NCI-H2196 treated with DMSO at 0.1 percent for 48 hours (cell line): ENCODE results near the gene SLC5A6.
"Not testable (repeated sequence)": the region's sequence is repeated elsewhere in the genome, so short reads cannot be mapped to it uniquely, and the experiment has no call there.

Source experiments
- DNase-seq: peaks from one replicate; lab custom pipeline; 2025; ENCODE audit not compliant: unreplicated experiment; lab: John Stamatoyannopoulos, UW

Gene SLC5A6

DNA sequence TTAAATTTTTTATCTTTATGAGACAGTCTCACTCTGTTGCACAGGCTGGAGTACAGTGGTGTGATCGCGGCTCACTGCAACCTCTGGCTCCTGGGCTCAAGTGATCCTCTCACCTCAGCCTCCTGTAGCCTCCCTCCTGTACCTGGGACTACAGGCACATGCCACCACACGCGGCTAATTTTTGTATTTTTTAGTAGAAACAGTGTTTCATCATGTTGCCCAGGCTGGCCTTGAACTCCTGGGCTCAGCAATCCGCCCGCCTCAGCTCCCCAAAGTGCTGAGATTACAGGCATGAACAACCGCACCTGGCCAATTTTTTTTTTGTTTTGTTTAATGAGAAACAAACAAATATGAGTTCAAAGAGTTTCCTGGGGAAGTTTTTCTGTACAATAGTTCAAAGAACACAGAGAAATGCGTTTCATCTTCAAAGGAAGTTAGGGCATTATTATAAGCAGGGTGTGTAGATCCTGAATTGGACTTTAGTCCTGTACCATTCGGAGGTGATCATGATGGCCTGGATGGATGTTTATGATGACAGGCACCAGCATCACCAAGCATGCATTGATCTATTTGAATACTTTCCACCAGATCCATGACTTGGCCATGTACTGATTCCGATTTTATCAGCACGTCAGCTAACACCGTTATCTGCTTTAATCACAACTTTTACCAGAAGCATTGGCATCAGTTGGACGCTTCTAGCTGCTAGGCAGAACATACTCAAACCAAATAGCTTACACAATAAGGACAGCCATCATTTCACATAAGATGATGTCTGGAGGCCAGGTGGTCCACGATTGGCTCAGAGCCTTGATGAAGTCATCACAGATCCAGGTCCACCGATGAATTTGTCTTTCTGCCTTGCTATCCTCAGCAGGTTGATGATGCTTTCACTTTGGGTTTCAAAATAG is 34.4 kb downstream of the SLC5A6 start:
- DNase-seq = no peak

DNA sequence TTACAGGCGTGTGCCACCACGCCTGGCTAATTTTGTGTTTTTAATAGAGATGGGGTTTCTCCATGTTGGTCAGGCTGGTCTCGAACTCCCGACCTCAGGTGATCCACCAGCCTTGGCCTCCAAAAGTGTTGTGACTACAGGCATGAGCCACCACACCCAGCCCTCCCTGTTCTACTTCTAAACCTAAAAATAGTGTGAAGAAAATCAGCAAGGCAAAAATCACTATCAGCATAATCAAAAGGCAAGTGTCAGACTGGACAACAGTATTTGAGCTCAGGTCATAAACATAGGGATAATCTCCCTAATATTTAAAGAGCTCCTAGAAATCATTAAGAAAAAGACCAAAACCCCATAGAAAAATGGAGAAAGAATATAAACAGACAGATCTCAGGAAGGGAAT is 36.3 kb downstream of the SLC5A6 start:
- DNase-seq = not testable (repeated sequence)

DNA sequence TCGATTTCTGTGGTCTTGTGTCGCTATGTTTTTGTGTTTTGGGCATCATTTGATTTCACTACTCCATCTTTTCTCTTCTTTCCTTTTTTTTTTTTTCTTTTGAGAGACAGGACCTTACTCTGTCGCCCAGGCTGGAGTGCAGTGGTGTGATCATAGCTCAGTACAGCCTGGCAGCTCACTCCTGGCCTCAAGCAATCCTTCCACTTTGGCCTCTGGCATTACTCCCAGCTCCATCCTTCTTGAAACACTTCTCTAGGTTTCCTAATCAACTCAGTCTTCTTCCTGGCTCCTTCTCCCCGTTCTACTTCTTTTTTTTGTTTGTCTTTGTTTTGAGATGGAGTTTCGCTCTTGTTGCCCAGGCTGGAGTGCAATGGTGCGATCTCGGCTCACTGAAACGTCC is 36.7 kb downstream of the SLC5A6 start:
- no peak for DNase-seq

DNA sequence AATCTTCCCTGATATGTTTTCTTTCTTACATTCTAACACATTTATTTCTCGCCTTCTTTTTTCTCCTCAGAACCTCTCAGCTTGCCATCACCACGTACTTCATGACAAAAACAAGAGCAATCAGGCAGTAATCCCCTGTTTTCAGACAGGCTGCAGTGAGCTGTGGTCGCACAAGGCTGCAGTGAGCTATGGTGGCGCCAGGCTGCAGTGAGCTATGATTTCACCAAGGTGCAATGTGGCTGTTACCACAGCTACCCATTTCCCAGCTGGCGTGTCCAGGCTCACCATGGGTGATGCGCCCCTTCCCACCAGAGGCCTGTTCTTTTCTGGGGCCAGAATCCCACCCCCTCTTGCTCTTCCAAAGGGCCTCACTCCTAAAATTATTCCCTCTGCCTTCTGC is 37.4 kb downstream of the SLC5A6 start:
- DNase-seq = no peak

DNA sequence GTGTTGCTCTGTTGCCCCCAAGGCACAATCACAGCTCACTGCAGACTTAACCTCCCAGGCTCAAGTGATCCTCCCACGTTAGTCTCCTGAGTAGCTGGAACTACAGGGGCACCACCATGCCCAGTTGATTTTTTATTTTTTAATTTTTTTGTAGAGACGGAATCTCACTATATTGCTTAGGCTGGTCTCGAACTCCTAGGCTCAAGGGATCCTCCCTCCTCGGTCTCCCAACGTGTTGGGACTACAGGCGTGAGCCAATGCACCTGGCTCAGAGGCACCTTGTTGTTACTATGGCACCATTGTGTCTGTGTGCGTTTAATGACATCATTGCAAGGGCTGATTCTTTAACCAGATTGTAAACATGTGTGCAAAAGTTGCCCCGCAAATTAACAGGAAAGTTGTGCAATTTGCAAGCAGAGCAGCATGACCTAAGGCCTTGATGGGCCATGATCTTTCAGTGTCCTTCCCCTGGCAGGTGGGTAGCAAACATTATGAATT is 40.7 kb downstream of the SLC5A6 start:
- DNase-seq = no peak

DNA sequence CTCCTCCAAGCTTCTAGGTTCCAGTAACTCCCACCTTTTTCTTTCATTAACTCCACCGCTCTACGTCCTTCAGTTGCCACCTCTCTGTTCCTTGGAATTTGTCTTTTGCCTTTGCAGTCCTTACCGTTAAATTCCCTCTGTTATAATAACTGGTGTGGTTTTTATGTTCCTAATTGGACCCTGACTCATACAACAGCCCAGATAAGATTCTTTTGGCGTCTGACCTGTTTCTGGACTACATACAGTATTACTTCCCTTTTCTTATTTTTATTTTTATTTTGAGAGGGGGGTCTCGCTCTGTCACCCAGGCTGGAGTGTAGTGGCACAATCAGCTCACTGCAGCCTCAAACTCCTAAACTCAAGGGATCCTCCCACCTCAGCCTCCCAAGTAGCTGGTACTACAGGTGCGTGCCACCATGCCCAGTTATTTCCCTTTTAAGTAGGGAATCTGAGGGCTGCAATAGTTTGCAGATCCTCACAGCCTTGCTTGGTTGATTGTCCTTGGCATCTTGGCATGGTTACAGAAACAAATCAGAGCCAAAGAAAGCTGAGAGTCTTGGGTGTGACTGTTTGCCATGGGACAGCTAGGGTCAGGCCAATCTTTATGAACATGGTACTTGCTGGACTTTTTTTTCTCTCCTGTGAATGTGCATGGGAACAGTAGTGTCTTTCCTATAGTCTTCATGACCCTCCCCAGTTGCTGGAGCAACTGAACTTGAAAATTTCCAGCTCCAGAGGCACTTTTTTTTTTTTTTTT is 41.3 kb downstream of the SLC5A6 start:
- DNase-seq = no peak

DNA sequence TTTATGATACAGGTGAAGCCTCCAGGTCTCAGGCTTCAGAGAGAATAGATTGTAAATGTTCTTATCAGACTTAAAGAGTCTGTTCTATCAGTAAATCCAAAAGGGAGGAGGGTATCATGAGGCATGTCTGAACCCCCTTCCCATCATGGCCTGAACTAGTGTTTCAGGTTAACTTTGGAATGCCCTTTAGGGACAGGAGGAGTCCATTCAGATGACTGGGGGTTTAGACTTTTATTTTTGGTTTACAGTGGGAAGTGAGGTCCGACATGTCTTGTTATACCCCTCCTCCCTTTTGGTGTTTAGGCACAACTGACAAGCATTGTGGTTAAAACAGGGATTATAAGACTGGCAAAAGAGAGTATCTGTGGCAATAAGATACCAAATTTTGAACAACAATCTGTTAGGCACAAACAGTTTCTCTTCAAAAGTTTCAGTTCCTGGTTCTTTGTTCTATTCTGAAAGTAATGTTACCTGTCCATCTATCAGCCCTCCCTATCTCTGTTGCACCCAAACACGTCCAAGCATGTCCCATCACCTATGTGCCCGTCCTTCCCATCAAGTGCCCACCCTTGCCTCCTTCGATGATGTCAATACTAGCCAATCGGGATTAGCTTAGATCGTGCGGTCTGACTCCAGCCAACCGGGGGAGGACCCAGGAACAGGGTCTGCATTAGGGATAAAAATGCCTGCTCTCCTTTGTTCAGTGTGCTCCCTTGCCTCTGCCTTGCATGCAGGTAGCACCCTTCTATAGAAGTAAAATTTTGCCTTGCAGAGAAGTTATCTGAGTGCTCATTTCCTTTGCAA is 46.9 kb downstream of the SLC5A6 start:
- no peak for DNase-seq

DNA sequence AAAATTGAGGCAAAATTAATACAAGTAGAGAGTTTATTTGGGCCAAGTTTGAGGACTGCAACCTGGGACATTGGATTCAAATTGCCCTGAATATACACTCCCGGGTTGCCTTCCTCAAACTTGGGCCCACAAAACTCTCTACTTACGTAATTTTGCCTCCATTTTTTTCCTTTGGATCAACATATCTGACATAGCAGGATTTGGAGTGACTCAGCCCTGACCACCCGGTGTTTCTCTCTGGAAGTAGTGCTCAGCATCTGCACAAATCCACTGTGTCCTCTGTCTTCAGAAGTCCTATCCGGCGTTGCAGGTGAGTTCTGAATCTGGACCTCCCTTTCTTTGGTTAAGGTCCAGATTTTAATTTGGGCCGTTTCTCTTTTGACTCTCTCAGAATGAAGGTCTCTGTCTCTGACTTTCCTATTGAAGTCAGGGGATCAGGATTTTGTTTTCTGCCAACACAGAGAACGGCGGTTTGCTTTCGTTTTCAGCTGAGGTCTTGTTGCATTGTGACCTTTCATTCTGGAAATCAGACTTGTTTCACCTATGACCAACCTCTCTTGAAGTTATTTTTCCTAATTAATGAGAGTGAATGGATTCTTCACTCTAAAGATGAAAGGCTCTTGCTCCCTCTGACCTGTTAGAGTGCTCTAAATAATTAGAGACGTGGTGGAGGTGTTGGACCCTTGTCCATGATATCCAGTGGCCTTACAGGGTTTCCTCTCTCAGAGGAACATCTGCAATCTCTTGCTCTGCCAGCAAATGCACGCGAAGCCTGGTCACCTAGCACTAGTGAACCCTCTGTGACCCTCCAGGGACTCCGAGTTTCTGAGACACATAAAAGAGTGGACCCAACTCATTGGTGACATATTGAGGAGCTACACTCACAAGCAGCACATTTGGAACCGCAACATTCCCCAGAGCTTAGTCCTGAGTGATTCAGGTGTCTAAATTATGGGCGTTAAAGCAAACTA is 49.6 kb downstream of the SLC5A6 start:
- no peak for DNase-seq

DNA sequence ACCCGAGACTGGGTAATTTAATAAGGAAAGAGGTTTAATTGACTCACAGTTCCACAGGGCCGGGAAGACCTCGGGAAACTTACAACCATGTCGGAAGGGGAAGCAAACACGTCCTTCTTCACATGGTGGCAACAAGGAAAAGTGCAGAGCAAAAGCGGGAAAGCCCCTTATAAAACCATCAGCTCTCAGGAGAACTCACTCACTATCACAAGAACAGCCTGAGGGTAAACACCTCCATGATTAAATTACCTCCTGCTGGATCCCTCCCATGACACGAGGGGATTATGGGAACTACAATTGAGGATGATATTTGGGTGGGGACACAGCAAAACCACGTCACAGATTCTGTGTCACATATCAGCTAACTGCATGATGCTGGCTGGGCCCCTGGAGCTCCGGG is 51.9 kb downstream of the SLC5A6 start:
- DNase-seq = no peak

DNA sequence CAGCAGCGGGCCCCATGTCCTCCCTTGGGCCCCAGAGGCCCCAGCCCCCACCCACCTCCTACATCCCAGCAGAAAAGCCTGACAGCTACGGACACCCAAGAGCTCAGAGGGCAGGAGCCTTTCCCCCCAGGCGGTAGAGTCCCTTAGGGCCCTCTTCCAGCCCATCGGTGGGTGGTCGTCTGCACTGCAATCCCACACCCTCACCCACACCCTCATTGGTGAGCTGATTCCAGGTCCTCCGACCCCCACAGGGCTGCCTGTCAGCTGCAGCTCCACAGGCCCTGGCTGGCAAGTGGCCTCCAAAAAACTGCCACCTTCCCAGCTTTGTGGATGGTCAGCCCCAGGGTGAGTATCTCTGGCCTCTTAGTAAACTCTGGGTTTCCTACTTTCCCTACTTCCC is 52.8 kb downstream of the SLC5A6 start:
- DNase-seq = no peak

DNA sequence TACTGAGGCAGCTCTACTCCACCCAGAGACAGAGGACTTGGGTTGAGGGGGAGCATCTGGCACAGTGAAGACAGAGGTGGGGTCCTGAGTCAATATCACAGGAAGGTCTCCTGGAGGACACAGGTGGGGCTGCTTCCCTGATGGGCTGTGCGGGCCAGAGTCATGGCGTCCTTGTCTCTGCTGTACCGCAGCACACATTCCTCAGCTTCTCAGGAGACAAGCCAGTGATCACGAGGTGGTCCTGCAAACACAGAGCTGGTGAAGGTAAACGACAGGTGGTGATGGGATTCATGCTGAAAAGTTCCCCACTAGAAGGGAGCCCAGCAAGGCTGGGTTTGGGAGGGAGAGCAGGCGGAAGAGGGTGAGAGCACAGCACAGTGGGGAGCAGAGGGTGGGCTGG is 53.6 kb downstream of the SLC5A6 start:
- DNase-seq = no peak

DNA sequence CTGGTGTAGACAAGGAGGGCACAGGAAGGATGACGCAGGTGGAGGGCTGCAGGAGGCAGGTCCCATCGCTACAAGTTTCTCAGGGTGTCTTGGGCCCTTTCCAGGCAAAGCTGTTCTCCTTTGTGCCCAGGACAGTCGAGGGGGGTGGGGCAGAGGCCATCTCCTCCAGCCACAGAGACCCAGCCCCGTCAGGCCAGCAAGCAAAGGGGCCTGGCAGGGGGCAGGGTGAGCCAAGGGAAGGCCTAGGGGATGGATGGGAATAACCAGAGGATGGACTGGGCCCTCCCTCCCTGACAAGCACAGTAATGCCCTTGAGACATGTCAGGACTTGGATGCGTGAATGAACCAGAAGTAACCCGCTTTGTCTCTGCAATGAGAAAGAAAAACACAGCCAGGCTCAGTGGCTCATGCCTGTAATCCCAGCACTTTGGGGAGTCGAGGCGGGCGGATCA is 57.0 kb downstream of the SLC5A6 start:
- DNase-seq = no peak

DNA sequence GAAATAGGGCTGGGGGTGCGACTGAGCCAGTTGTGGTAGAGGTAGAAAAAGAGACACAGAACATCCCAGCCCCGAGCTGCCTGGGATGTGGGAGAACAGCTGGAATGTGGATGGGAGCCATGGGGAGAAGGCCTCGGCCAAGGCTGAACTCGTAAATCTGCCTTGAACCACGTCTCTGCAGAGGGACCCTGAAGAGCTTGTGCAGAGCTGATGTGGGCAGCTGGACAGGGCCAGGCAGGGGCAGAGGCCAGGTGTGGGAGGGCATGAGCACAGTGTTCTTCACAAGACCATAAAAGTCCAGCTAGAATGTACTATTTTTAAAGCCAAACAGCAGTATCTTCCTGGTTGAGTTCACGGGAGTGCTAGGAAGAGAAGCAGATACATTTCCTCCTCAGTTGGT is 57.6 kb downstream of the SLC5A6 start:
- no peak for DNase-seq

DNA sequence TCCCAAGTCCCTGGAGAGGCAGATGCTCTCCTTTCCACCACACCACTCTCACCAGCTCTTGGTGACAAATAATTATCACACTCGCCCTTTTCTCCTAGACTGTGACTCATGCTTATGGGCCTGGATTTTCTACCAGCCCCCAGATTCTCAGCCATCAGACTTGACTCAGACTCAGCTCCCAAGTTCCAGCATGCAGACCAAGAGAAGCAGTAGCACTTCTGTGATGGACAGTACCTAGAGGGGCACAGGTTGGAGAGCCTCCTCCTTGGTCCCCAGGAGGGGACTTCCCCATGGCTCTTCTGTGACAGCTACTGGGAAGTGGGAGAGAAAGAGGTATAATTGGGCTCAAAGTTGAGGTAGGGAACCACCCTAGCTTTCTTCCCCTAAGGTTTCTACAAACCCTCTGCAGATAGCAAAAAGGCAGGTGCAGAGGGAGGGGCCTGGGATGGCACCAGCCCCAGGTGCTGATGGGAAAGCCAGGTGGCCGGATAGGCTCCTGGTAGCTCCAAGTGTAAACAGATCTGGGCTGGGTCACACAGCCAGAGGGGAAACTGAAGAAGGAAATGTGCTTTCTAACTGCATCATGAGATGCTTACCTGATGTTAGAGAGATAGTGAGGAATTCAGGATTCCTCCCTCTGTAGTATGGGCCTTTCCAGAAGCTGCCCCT is 59.1 kb downstream of the SLC5A6 start:
- DNase-seq = peak; percentile 51

DNA sequence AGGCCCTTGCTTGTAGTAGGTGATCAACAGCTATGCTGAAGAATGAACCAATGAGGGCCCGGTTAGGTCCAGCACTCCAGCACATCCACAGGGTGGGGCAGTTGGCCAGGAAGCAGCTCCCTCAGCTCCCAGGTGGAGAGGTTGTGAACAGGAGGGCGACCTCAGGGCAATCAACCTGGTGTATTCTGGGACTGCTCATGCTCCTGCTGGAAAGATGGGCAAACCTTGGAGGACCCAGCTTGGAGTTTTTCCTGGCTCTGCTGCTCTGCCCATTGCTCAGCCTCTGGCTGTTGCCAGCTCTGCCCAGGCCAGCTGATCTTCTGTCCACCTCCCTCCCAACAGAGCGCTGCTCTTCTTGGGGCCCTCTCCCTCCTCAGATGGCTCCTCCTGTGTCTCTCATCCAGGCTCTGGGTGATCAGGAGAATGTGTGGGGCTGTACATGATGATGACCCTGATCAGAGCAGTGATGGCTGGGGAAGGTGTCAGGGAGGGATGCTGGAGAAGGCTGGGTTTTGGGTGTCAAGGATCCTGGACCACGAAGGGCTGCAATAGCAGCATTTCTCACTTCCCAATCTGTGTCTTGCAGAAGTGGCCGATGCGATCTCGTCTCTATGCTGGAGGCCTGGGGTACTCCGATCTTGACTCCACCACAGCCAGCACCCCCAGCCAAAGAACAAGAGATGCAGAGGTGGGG is 59.8 kb downstream of the SLC5A6 start:
- DNase-seq = peak; percentile 11

DNA sequence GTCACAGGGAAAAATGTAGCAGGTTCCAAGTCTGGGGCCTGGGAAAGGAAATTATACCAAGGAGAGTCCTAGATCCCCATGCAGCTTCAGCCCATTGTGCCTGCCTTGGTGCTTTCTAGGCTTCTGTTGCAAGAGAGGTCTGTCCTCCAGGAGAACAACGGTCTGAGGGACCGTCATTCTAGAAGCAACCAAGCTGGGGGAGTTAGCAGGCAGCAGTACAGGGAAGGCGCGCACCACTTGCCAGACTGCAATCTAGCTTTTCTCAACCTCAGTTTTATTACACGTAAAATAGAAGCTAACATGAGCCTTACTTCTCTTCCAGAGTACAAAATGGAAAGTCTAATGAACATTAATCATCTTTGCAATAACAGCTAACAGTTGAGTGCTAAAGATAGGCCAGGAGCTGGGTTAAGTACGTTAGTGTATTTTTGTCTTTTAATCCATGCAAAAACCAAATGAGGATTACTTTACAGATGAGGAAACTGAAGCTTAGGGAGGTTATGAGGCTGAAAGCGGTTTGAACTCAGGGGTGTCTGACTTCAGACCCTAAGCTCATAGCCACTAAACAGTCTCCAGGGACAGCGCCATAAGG is 61.3 kb downstream of the SLC5A6 start:
- DNase-seq = no peak
